ENCODE measurements around the gene ZNF282.

DNA sequence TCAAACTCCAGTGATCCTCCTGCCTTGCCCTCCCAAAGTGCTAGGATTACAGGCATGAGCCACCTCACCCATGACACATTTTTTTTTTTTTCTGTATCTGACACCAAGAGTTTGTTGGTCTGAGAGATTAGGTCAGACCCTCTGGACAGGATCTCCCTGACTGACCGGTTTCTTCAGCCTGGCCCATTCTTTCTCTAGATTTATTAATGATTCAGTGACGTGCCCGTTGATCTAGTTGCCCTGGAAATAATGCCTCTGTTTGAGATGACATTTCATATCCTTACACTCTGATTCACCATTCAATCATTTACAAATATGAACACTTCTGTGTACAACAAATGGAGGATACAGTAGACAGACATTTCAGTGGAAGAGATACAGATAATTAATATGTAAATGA, 42.7 kb downstream of the ZNF282 start:
- no peak for TF ChIP-seq RAD21 (conservative IDR thresholded peaks at IDR 0.05)
- TF ChIP-seq TAF1 (IDR thresholded peaks at IDR 0.05; ENCODE audit: low read depth): no peak
